OCI-LY1 (cell line): ENCODE results near the gene CASP3.

Experiments
- CTCF ChIP-seq: fragments of 200-600 bp; sonication (generic), shearing (Covaris generic); IDR thresholded peaks from 2 replicates; pipeline ENCODE4 v1.5.1; 2017; ENCODE audit warnings: mild to moderate bottlenecking, antibody characterized with exemption, low read length, moderate library complexity, mixed read lengths
- EZH2 ChIP-seq: fragments of 200-600 bp; sonication (generic), shearing (Covaris generic); IDR thresholded peaks from 2 replicates; pipeline ENCODE4 v1.8.0; 2017; ENCODE audit warnings: borderline replicate concordance, mixed run types, mild to moderate bottlenecking, antibody characterized with exemption, low read length, moderate library complexity, mixed read lengths

DNA sequence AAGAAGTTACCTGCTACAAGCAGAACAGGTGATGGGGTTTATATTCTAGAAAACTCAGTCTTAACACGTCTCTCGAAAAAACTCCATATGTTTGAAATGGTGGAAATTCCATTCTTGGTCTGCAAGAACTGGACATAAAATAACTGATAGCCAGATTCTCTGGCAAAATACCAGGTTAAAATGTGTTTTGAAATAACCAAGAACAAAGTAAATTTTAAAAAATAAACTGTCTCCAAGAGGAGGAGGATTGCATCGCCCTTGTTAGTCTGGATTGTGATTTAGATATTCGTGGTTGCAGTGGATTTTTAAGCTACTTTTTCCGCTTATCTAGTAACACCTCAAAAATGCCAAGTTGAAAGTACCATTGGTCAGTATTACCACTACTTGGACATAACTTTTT, 43.8 kb upstream of the CASP3 start:
- no peak for TF ChIP-seq CTCF
- no peak for TF ChIP-seq EZH2
